Measurements from ENCODE around the gene P2RY2. TPM values are rescaled to one million over a fixed set of nuclear protein-coding genes. Genes with fewer than 3 reads are reported as not detected.

The P2RY2 gene
- polyA plus RNA-seq, 1 experiment: not detected

- no peak overlapping the region for H3K4me3 ChIP-seq (ENCODE audit: low read depth, low read length)
- CTCF ChIA-PET: interaction anchor here (0.9 to 1.3 kb wide), 2 partner anchors 10 to 98 kb away, joined by 3 read pairs; no protein-coding TSS in a partner anchor
- no peak overlapping the region for H3K27ac ChIP-seq (ENCODE audit: low read depth, low read length)
- POLR2A ChIA-PET: no interaction called here
- TF ChIP-seq CTCF (IDR thresholded peaks at IDR 0.05; ENCODE audit: low read depth, low read length): no peak
- H3K27me3 ChIP-seq (ENCODE audit: control insufficient read depth, insufficient read depth, low read length): no peaks in the 10 kb centered on the region
- H3K9me3 ChIP-seq (ENCODE audit: control insufficient read depth, insufficient read depth, low read length): no peaks in the 10 kb centered on the region
- DNase-seq (ENCODE audit: low read depth, low spot score): no peak
These were observed 34.6 kb downstream of the P2RY2 start for GRCh38 chr11:73252577-73253191.

GRCh38 chr11:73257342-73258103 lies 39.4 kb downstream of the P2RY2 start:
- peak; percentile 73 for DNase-seq (ENCODE audit: low read depth, low spot score)
- Histone ChIP-seq H3K27ac (ENCODE audit: low read depth, low read length) (peak overlapping the region; percentile 98), H3K9me3 (ENCODE audit: control insufficient read depth, insufficient read depth, low read length) (no peaks in the 10 kb centered on the region), H3K4me3 (ENCODE audit: low read depth, low read length) (no peak overlapping the region), H3K27me3 (ENCODE audit: control insufficient read depth, insufficient read depth, low read length) (no peaks in the 10 kb centered on the region)
- no peak for TF ChIP-seq CTCF (IDR thresholded peaks at IDR 0.05; ENCODE audit: low read depth, low read length)
- POLR2A ChIA-PET: interaction anchor here (0.6 to 1.6 kb wide), 3 partner anchors 46 to 51 kb away, joined by 3 to 10 read pairs (median 5); partner anchors contain the start of gene ARHGEF17
- CTCF ChIA-PET: interaction anchor here (0.9 to 1.6 kb wide), 5 partner anchors 15 to 426 kb away, joined by 3 to 12 read pairs (median 4); no protein-coding TSS in a partner anchor

- CTCF ChIA-PET: interaction anchor here (0.6 to 1.6 kb wide), 5 partner anchors 16 to 49 kb away, joined by 3 to 9 read pairs (median 4); no protein-coding TSS in a partner anchor
- no peak for TF ChIP-seq CTCF (IDR thresholded peaks at IDR 0.05; ENCODE audit: low read depth, low read length)
These were observed 40.3 kb downstream of the P2RY2 start for GRCh38 chr11:73258104-73259035.

GRCh38 chr11:73259406-73260126 lies 41.5 kb downstream of the P2RY2 start:
- Histone ChIP-seq H3K27me3 (ENCODE audit: control insufficient read depth, insufficient read depth, low read length) (no peaks in the 10 kb centered on the region), H3K9me3 (ENCODE audit: control insufficient read depth, insufficient read depth, low read length) (no peaks in the 10 kb centered on the region), H3K27ac (ENCODE audit: low read depth, low read length) (no peak overlapping the region), H3K4me3 (ENCODE audit: low read depth, low read length) (no peak overlapping the region)
- POLR2A ChIA-PET: no interaction called here
- no peak for TF ChIP-seq CTCF (IDR thresholded peaks at IDR 0.05; ENCODE audit: low read depth, low read length)
- CTCF ChIA-PET: interaction anchor here (1.6 to 1.8 kb wide), 2 partner anchors 29 to 92 kb away, joined by 3 to 5 read pairs; no protein-coding TSS in a partner anchor
- no peak for DNase-seq (ENCODE audit: low read depth, low spot score)

More at GRCh38 chr11:73258104-73259035, 40.3 kb downstream of the P2RY2 start:
- POLR2A ChIA-PET: interaction anchor here (0.6 to 1.6 kb wide), 2 partner anchors 45 to 49 kb away, joined by 5 to 10 read pairs; no protein-coding TSS in a partner anchor
- DNase-seq (ENCODE audit: low read depth, low spot score): no peak
- Histone ChIP-seq H3K27me3 (ENCODE audit: control insufficient read depth, insufficient read depth, low read length) (no peaks in the 10 kb centered on the region), H3K9me3 (ENCODE audit: control insufficient read depth, insufficient read depth, low read length) (no peaks in the 10 kb centered on the region), H3K27ac (ENCODE audit: low read depth, low read length) (peak overlapping the region; percentile 98), H3K4me3 (ENCODE audit: low read depth, low read length) (no peak overlapping the region)
